Stimulated activated CD8-positive, alpha-beta memory T cell treated with anti-CD3 and anti-CD28 coated beads, Interleukin-2, amount 100 ng/mL, for 1 hour (primary cell): Measurements from ENCODE around the gene ZNF322.

ENCODE experiments used
- DNase-seq, 2 donors: peaks; one replicate each; pipeline ENCODE4 v3.0.0-alpha.2; 2020; ENCODE audit warnings: low read depth in 2 of 2

The ZNF322 gene

GRCh38 chr6:26588965-26589364, 70.6 kb downstream of the ZNF322 start:
- no peak for DNase-seq
